Measurements from ENCODE around the gene NUDCD3.

DNA sequence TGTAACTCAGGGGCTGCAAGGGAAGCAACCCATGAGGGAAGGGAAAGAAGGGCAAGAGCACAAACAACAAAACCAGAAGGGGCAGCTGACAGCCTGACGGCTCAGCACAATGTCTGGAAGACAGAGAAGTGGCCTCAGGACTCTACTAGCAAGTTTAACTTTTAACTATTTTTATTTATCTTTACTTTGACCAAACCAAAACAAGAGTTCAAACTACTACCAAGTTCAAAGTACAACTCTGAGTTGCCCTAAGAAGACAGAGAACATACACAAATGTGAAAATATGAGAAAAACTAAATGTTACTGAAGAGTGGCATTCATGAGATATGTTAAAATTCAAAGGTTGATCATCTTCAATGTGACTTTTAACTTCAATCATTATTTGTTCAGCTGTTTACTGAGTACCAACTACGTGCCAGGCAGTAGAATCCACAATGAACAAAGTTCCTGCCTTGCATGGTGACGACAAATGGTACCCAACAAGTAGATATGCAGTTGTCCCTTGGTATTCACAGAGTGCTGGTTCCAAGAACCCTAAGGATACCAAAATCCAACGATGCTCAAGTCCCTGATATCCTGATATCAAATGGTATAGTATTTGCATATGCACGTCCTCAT is 19.7 kb downstream of the NUDCD3 start:
- TF ChIP-seq, protein P1, sequence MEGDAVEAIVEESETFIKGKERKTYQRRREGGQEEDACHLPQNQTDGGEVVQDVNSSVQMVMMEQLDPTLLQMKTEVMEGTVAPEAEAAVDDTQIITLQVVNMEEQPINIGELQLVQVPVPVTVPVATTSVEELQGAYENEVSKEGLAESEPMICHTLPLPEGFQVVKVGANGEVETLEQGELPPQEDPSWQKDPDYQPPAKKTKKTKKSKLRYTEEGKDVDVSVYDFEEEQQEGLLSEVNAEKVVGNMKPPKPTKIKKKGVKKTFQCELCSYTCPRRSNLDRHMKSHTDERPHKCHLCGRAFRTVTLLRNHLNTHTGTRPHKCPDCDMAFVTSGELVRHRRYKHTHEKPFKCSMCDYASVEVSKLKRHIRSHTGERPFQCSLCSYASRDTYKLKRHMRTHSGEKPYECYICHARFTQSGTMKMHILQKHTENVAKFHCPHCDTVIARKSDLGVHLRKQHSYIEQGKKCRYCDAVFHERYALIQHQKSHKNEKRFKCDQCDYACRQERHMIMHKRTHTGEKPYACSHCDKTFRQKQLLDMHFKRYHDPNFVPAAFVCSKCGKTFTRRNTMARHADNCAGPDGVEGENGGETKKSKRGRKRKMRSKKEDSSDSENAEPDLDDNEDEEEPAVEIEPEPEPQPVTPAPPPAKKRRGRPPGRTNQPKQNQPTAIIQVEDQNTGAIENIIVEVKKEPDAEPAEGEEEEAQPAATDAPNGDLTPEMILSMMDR (IDR thresholded peaks at IDR 0.05): no peak
- TF ChIP-seq POLR2A (IDR thresholded peaks at IDR 0.05): no peak
